Esophagus mucosa (tissue), 1 donor: ENCODE results near the gene NT5E. TPM values are rescaled to one million over a fixed set of nuclear protein-coding genes. Genes with fewer than 3 reads are reported as not detected.
A peak's percentile ranks its signal among the peaks of the same experiment; 100 is the strongest.

Experiments
- ATAC-seq: fragments of 200-7000 bp; cut with Tn5 transposase; one replicate; pipeline ENCODE4 v1.9.1; 2020
- total RNA-seq: library from RNA; stranded (reverse); gene quantifications from one replicate; pipeline ENCODE4 v1.2.4, GENCODE V29; 2023
- donor health status: DM: yes; HTN: yes; CAD: no.

NT5E gene
- total RNA-seq, 1 donor from 2014 or later, result 4.1 TPM

DNA sequence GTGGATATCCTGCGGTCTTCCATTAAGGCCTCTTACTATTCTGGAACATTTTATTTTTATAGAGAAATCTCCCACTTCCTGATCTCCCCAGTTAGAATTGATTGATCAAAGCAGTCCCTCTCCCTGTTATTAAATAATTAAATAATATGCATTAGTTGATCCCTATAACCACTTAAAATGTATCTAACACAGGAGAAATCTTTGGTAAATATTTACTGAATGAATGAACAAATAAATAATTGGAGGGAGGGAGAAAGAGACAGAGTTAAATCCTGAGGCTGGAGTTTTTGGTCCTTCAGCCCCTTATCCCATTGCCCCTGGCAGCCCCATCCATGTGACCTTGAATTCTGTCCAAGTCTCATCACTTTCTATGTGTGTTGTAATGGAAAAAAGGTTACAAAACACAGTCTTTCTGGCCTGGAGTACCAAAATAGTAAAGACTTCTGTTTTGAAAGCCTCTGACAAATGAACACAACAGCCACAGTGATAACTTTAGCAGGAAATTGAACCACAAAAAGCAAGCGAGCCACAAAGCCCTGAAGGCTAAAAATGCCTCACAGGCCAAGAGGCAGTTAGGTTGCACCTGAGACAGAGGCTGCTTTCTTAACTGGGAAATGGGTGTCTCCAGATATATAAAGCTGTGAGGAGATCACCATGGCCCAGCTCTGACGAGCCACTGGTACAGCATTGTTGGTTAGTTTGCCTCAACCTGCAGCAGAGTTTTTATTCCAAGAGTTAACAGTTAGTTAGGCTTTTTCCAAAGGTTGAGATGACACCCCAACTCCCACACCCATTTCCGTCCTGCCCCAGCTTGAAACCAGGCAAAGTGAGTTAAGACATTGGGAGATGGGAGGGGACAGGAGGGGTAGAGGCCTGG, 11.3 kb downstream of the NT5E start:
- no peak for ATAC-seq

- ATAC-seq, result no peak
These were observed 11.9 kb downstream of the NT5E start for GRCh38 chr6:85461798-85462170.

GRCh38 chr6:85462673-85463072, 12.8 kb downstream of the NT5E start:
- no peak for ATAC-seq

- no peak for ATAC-seq
These were observed 13.9 kb downstream of the NT5E start for GRCh38 chr6:85463621-85464259.

DNA sequence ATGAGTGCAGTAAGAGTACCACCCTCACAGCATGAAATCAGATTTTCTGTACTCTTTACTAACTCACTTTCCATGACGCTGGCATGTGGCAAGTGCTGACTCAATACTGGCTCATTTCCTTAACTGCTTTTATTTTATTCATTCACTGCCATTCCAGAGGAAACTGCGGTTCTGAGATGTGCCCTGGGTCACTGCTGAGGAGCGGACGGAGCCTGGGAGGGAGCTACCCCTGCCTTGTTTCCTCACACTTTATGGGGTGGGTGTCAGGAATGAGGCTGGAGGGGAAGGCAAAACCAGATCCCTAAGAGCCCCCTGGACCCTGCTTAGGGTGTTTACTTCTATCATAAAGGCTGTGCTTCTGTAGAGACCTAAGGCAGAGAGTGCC, 14.4 kb downstream of the NT5E start:
- ATAC-seq, result peak; percentile 65

DNA sequence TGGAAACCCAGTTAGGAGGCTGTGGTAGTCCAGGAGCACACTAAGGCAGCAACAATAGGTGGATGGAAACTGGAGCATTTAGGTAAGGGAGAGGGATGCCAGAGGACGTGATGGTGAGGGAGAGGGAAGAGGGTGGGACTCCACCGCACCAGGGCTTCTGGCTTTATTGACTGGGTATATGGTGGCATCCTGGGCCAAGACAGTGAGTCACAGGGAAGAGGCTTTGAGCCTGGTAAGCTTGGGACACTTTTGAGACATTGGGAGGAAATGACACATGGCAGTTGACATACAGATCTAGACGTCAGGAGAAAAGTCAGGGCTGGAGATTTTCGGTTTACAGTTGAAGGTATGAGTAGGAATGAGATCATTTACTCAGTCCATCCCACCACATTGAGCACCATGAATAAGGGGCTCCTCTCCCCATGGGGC, 14.9 kb downstream of the NT5E start:
- ATAC-seq, result peak; percentile 88

DNA sequence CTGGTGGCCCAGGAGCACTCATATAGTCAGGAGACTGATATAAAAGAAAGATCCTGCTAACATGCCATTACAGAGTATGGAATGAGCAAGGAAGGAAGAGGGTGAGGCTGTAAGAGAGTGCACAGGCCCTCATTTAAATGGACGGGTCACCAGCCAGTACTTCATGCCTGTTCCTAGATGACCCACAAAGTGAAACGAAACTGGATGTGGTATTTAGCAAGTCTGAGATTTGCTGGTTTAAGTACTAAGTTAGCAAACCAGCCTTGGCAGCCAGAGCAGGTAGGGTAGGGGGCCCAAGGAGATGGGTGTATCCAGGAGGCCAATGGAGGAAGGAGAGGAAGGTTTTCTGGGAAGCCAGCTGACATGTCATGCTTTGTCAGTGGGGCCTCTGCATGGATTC, 15.9 kb downstream of the NT5E start:
- ATAC-seq, result no peak

- ATAC-seq, result no peak
These were observed 18.4 kb downstream of the NT5E start for GRCh38 chr6:85468326-85468725.

GRCh38 chr6:85469276-85470022, 19.6 kb downstream of the NT5E start:
- ATAC-seq, result no peak

GRCh38 chr6:85470023-85470410, 20.1 kb downstream of the NT5E start:
- no peak for ATAC-seq

GRCh38 chr6:85472744-85473143, 22.9 kb downstream of the NT5E start:
- ATAC-seq, result no peak

DNA sequence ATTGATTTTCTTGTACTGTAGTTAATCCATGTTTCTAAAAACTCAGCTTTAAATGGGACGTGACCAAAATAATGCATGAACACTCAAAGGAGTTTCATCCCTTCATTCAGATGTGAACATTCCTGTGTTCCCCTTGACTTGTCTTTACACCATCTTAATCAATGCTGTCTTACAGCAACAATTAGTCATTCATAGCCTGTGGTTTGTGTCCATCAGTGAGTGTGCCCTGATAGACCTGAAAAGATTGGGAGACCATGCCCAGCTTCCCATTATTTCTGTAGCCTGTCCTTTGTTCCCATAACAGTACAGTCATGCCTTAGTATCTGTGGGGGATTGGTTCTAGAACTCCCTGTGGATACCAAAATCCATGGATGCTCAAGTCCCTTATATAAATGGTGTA, 23.9 kb downstream of the NT5E start:
- ATAC-seq, result no peak

DNA sequence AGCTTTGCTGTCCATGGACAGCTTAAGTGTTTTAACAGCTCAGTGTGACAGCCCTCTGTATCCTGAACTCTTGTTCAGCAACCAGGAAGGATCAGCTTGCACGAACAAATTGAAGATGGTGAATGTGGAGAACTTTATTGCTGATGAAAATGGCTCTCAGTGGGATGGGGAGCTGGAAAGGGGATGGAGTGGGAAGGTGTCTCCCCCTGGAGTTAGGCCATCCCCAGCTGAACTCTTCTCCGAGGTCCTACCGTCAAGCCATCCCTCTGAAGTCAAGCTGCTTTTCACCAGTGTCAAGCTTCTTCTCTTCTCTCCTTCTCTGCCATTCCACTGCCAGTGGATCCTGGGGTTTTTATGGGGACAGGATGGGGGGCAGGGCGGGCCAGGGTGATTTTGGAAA, 26.6 kb downstream of the NT5E start:
- ATAC-seq, result no peak

- ATAC-seq, result no peak
These were observed 29.3 kb downstream of the NT5E start for GRCh38 chr6:85479208-85479607.

DNA sequence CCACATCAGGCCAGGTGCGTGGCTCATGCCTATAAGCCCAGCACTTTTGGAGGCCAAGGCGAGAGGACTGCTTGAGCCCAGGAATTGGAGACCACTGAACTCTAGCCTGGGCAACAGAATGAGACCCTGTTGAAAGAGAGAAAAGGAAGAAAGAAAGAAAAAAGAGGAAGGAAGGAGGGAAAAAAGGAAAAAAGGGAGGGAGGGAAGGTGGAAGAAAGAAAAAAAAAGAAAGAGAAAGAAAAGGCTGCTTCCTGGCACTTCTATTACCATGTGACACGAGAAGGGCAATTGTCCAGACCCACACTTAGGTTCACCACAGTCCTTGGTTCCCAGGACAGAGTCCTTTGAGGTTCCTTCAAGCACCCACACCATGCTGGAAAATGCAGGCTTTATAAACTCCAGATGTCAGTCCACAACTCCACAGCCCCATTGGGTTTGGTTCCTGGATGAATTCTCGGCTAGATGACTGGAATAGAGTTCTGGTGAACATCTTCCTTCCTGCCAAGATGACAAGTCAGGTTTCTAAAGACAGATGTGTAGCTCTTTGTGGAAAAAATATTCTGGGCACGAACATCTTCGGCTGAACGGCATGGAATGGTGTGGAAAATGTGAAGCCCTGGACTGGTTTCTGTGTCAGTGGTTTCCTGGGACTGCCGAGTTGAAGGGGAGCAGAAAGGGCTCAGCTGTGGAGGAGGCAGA, 32.5 kb downstream of the NT5E start:
- ATAC-seq, result no peak

- peak; percentile 93 for ATAC-seq
These were observed 33.2 kb downstream of the NT5E start for GRCh38 chr6:85482905-85483700.

- ATAC-seq, result no peak
These were observed 34.0 kb downstream of the NT5E start for GRCh38 chr6:85483846-85484245.

GRCh38 chr6:85484948-85485347, 35.1 kb downstream of the NT5E start:
- ATAC-seq, result no peak

- ATAC-seq, result no peak
These were observed 40.8 kb downstream of the NT5E start for GRCh38 chr6:85490516-85491248.

DNA sequence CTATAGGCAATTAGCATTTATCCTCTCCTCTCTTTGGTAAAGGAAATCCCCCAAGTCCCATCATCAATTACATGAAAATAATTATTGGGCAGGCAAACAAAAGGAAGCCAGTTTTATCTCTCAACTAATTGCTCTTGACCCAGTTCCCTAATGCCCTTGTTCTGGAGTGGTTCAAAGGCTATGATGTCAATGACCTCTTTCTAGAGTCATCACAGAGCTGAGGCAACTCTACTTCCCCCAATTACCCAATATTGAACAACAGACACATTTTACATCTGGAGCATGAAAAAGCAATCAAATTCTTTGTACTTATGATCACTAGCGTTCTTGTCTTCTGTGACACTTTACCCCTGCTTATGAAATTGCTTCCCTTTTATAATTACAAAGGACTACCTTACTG, 43.5 kb downstream of the NT5E start:
- ATAC-seq, result no peak
